ENCODE data around the gene USH2A.

- TF ChIP-seq FOXK2 (IDR thresholded peaks at IDR 0.05) (no peak), FOXM1 (IDR thresholded peaks at IDR 0.05; ENCODE audit: borderline replicate concordance) (no peak), HDGF (IDR thresholded peaks at IDR 0.05; ENCODE audit: borderline replicate concordance) (no peak), LEF1 (IDR thresholded peaks at IDR 0.05; ENCODE audit: borderline replicate concordance) (no peak), SP1 (IDR thresholded peaks at IDR 0.05) (no peak)
Measured at GRCh38 chr1:215623162-215623561, 800.1 kb downstream of the USH2A start.

All from HEK293T (cell line).